CD14-positive monocyte (primary cell): ENCODE measurements around the gene GREB1L. TPM values are rescaled to one million over a fixed set of nuclear protein-coding genes. Genes with fewer than 3 reads are reported as not detected.

ENCODE experiments used
- DNase-seq, 3 donors: peaks; one replicate each; pipeline ENCODE4 v3.0.0-alpha.2; 2011 to 2022
- H2AFZ ChIP-seq: 2 replicates; pipeline ENCODE4 v1.6.0; 2012; ENCODE audit warnings: mild to moderate bottlenecking, low read depth, low read length, inconsistent platforms; ENCODE audit not compliant: insufficient read depth, poor library complexity, severe bottlenecking
- H3K27ac ChIP-seq, 2 donors: 1 replicate in 1 of 2; 2 replicates in 1 of 2; pipeline ENCODE4 v1.5.1; 2012 to 2013; ENCODE audit warnings: low read length in 2 of 2, control low read depth in 1 of 2, inconsistent platforms in 1 of 2, low read depth in 1 of 2, mild to moderate bottlenecking in 1 of 2
- H3K27me3 ChIP-seq, 2 donors: one replicate each; pipeline versions ENCODE4 v1.6.0 to v1.6.1; 2011 to 2013; ENCODE audit warnings: low read length in 2 of 2; ENCODE audit not compliant: control insufficient read depth in 2 of 2, insufficient read depth in 2 of 2
- H3K36me3 ChIP-seq, 2 donors: replicated peaks in 1 of 2; 1 replicate in 1 of 2; 2 replicates in 1 of 2; pipeline versions ENCODE4 v1.5.1 to v1.6.1; 2012 to 2013; ENCODE audit warnings: low read length in 2 of 2, control low read depth in 1 of 2, inconsistent platforms in 1 of 2, mild to moderate bottlenecking in 1 of 2; ENCODE audit not compliant: insufficient read depth in 2 of 2, control insufficient read depth in 1 of 2
- H3K4me1 ChIP-seq, 2 donors: 1 replicate in 1 of 2; 2 replicates in 1 of 2; pipeline versions ENCODE4 v1.5.1 to v1.6.1; 2012 to 2013; ENCODE audit warnings: low read length in 2 of 2, control low read depth in 1 of 2, inconsistent platforms in 1 of 2, mild to moderate bottlenecking in 1 of 2, moderate library complexity in 1 of 2; ENCODE audit not compliant: insufficient read depth in 2 of 2, control insufficient read depth in 1 of 2
- H3K4me2 ChIP-seq: replicated peaks from 2 replicates; pipeline ENCODE3; 2012; ENCODE audit warnings: low read length, moderate library complexity, mild to moderate bottlenecking; ENCODE audit not compliant: poor library complexity, severe bottlenecking; ENCODE audit errors: extremely low read depth
- H3K4me3 ChIP-seq, 3 experiments: fragments of 200-600 bp in 1 of 3; sonication (generic) in 1 of 3; replicated peaks in 1 of 3; 1 replicate in 2 of 3; 2 replicates in 1 of 3; pipeline ENCODE4 v1.5.1; 2011 to 2013; ENCODE audit warnings: low read length in 3 of 3, mild to moderate bottlenecking in 3 of 3, control low read depth in 2 of 3, low read depth in 2 of 3, inconsistent platforms in 1 of 3, moderate library complexity in 1 of 3
- H3K79me2 ChIP-seq: 2 replicates; pipeline ENCODE4 v1.6.0; 2012; ENCODE audit warnings: mild to moderate bottlenecking, control low read depth, inconsistent platforms, low read length, moderate library complexity; ENCODE audit not compliant: insufficient read depth
- H3K9ac ChIP-seq: 2 replicates; pipeline ENCODE4 v1.6.0; 2017; ENCODE audit warnings: low read length, mild to moderate bottlenecking; ENCODE audit not compliant: insufficient read depth, poor library complexity, severe bottlenecking
- H3K9me3 ChIP-seq, 2 donors: replicated peaks in 1 of 2; 1 replicate in 1 of 2; 2 replicates in 1 of 2; pipeline versions ENCODE4 v1.5.1 to v1.6.1; 2012 to 2013; ENCODE audit warnings: low read length in 2 of 2, control low read depth in 1 of 2; ENCODE audit not compliant: control insufficient read depth in 1 of 2, insufficient read depth in 1 of 2
- H4K20me1 ChIP-seq: 2 replicates; pipeline ENCODE4 v1.6.0; 2012; ENCODE audit warnings: mild to moderate bottlenecking, low read length, control low read depth, moderate library complexity; ENCODE audit not compliant: insufficient read depth
- H3K27ac Mint-ChIP-seq, 7 donors: one replicate each; pipeline ENCODE4 v1.8.0; 2020; ENCODE audit warnings: mild to moderate bottlenecking in 7 of 7, mixed read lengths in 7 of 7, moderate library complexity in 6 of 7, inconsistent platforms in 2 of 7
- H3K27me3 Mint-ChIP-seq, 3 donors: one replicate each; pipeline ENCODE4 v1.8.0; 2021 to 2022; ENCODE audit warnings: low read depth in 3 of 3, mild to moderate bottlenecking in 3 of 3, mixed read lengths in 3 of 3, moderate library complexity in 3 of 3, inconsistent platforms in 1 of 3
- H3K36me3 Mint-ChIP-seq, 2 donors: one replicate each; pipeline ENCODE4 v1.8.0; 2020; ENCODE audit warnings: mixed read lengths in 2 of 2, inconsistent platforms in 1 of 2, mild to moderate bottlenecking in 1 of 2
- H3K4me1 Mint-ChIP-seq: one replicate; pipeline ENCODE4 v1.8.0; 2020; ENCODE audit warnings: mild to moderate bottlenecking, mixed read lengths
- H3K4me3 Mint-ChIP-seq, 2 donors: one replicate each; pipeline ENCODE4 v1.8.0; 2020; ENCODE audit warnings: mild to moderate bottlenecking in 2 of 2, mixed read lengths in 2 of 2, moderate library complexity in 1 of 2
- H3K9me3 Mint-ChIP-seq, 7 donors: one replicate each; pipeline ENCODE4 v1.8.0; 2020 to 2022; ENCODE audit warnings: mixed read lengths in 7 of 7, mild to moderate bottlenecking in 6 of 7, moderate library complexity in 6 of 7, inconsistent platforms in 2 of 7
- CTCF ChIP-seq: fragments of 200-600 bp; IDR thresholded peaks from one replicate; pipeline ENCODE4 v1.8.0; 2022; ENCODE audit warnings: antibody characterized with exemption, mild to moderate bottlenecking
- WGBS: methylation state at CpG from one replicate; pipeline ENCODE4 v1.1.5; 2013; ENCODE audit warnings: missing lambda C conversion rate; ENCODE audit not compliant: insufficient coverage; 5-methylcytosine and 5-hydroxymethylcytosine counted together
- intact Hi-C, 2 donors: fragments of 100-400 bp; cut with micrococcal nuclease; formaldehyde crosslinking; loops; one replicate each; pipeline versions ENCODE4 v1.15.0 to v1.15.1; 2023
- polyA plus RNA-seq, 3 donors: library from polyadenylated mRNA; depleted of rRNA in 1 of 3; unstranded in 2 of 3; stranded (reverse) in 1 of 3; fragments of 300-500 nt in 2 of 3; fragments of >200 nt in 1 of 3; fragmentation: Illumina TruSeq in 2 of 3; gene quantifications; 1 replicate in 2 of 3; 2 replicates in 1 of 3; pipeline ENCODE4 v1.2.3, GENCODE V29; 2012 to 2021

The GREB1L gene
- polyA plus RNA-seq, 3 donors, result 0.02 to 0.03 TPM; not detected in 1

GRCh38 chr18:21509062-21509461, 267.0 kb downstream of the GREB1L start:
- Histone ChIP-seq H3K27me3 (no peaks in the 10 kb centered on the region), H3K4me1 (no peaks in the 10 kb centered on the region), H3K79me2 (no peaks in the 10 kb centered on the region), H2AFZ (no peak overlapping the region), H3K4me3 (no peak overlapping the region), H3K4me2 (no peak overlapping the region), H3K9me3 (no peaks in the 10 kb centered on the region), H3K27ac (no peak overlapping the region), H3K36me3 (no peaks in the 10 kb centered on the region), H3K9ac (no peak overlapping the region), H4K20me1 (no peaks in the 10 kb centered on the region)
- Mint-ChIP-seq H3K9me3 (peaks cover 0 to 2% (median 0%) of the 10 kb centered on the region in 7 donors), H3K27ac (no peak overlapping the region), H3K36me3 (peaks cover 2 to 5% of the 10 kb centered on the region in 2 donors), H3K27me3 (no peaks in the 10 kb centered on the region), H3K4me3 (no peak overlapping the region), H3K4me1 (no peaks in the 10 kb centered on the region)
- 57% methylated on average over 1 of the region's 5 CpGs for WGBS
- intact Hi-C loops, result no loop called here
- DNase-seq, result no peak
- TF ChIP-seq CTCF, result no peak

GRCh38 chr18:21513292-21513691, 271.3 kb downstream of the GREB1L start:
- Histone ChIP-seq H3K4me3 (no peak overlapping the region), H3K36me3 (no peaks in the 10 kb centered on the region), H3K4me1 (no peaks in the 10 kb centered on the region), H3K9me3 (no peaks in the 10 kb centered on the region), H2AFZ (no peak overlapping the region), H3K4me2 (no peak overlapping the region), H3K27ac (no peak overlapping the region), H3K79me2 (no peaks in the 10 kb centered on the region), H4K20me1 (no peaks in the 10 kb centered on the region), H3K27me3 (no peaks in the 10 kb centered on the region), H3K9ac (no peak overlapping the region)
- TF ChIP-seq CTCF, result no peak
- peaks cover 5 to 11% of the 10 kb centered on the region in 2 donors for H3K36me3 Mint-ChIP-seq
- peak overlapping the region in 1 of 7 donors; percentile 5 for H3K27ac Mint-ChIP-seq
- H3K27me3 Mint-ChIP-seq, result no peaks in the 10 kb centered on the region
- intact Hi-C loops, result no loop called here
- H3K4me3 Mint-ChIP-seq, result no peak overlapping the region
- peaks cover 0 to 2% (median 0%) of the 10 kb centered on the region in 7 donors for H3K9me3 Mint-ChIP-seq
- WGBS, result 89% methylated on average over 1 of the region's 2 CpGs
- H3K4me1 Mint-ChIP-seq, result no peaks in the 10 kb centered on the region
- DNase-seq, result no peak
